AG04449 (cell line): ENCODE results near the gene GNG3.

ENCODE experiments used
- CTCF ChIA-PET: fragments of 350-600 bp; formaldehyde crosslinking; extraction: SDS; loops from one replicate; lab custom pipeline; 2021; ENCODE audit warnings: antibody characterized with exemption; lab: Yijun Ruan, JAX
- POLR2A ChIA-PET: fragments of 400-600, 350-600 bp; formaldehyde crosslinking; extraction: SDS; loops from one replicate; lab custom pipeline; 2020; ENCODE audit warnings: antibody characterized with exemption, inconsistent platforms; lab: Yijun Ruan, JAX
- DNase-seq: peaks from one replicate; pipeline ENCODE4 v3.0.0-alpha.2; 2010; ENCODE audit warnings: low read depth, low spot score
- H3K4me3 ChIP-seq: 2 replicates; pipeline ENCODE4 v1.5.1; 2011; ENCODE audit warnings: low read depth, mild to moderate bottlenecking, control low read depth, low read length
- TF ChIP-seq, protein P1 (sequence below): IDR thresholded peaks from one replicate; pipeline ENCODE4 v1.5.1; 2011; ENCODE audit warnings: mild to moderate bottlenecking, moderate library complexity, low read length, control low read depth, inconsistent platforms; ENCODE audit not compliant: insufficient read depth; ENCODE audit errors: missing control alignments

GNG3 gene

DNA sequence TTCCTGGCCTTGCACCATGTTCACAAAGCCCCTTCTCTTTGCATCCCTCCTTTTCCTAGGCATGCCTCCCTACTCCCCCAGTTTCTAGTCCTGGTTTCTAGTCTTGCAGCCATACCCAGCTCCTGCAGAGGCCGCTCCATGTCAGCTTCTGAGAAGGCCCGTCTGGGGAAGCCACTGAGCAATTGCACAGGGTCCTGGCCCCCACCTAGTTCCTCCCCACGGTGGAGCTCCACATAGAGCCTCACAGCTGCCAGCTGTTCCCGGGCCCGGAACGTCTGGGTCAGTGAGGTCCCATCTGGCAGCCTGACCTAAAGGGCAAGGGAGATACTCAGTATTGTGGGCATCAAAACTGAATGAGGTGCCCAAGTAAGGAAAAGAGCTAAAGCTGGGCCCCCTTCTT, 30.8 kb upstream of the GNG3 start:
- DNase-seq, result no peak
- ChIA-PET CTCF (interaction anchor here (1.5 to 4.6 kb wide), 3 partner anchors 9 to 17 kb away, joined by 4 to 31 read pairs (median 8); no protein-coding TSS in a partner anchor), POLR2A (interaction anchor here (0.9 to 4.7 kb wide), 3 partner anchors 10 to 103 kb away, joined by 3 to 44 read pairs (median 3); partner anchors contain the start of genes C11orf98, CSKMT and EEF1G)
- H3K4me3 ChIP-seq, result no peak overlapping the region
- TF ChIP-seq, protein P1, sequence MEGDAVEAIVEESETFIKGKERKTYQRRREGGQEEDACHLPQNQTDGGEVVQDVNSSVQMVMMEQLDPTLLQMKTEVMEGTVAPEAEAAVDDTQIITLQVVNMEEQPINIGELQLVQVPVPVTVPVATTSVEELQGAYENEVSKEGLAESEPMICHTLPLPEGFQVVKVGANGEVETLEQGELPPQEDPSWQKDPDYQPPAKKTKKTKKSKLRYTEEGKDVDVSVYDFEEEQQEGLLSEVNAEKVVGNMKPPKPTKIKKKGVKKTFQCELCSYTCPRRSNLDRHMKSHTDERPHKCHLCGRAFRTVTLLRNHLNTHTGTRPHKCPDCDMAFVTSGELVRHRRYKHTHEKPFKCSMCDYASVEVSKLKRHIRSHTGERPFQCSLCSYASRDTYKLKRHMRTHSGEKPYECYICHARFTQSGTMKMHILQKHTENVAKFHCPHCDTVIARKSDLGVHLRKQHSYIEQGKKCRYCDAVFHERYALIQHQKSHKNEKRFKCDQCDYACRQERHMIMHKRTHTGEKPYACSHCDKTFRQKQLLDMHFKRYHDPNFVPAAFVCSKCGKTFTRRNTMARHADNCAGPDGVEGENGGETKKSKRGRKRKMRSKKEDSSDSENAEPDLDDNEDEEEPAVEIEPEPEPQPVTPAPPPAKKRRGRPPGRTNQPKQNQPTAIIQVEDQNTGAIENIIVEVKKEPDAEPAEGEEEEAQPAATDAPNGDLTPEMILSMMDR, result no peak

- ChIA-PET CTCF (interaction anchor here (1.5 to 4.6 kb wide), 3 partner anchors 9 to 16 kb away, joined by 4 to 31 read pairs (median 8); no protein-coding TSS in a partner anchor), POLR2A (interaction anchor here (0.9 to 4.7 kb wide), 3 partner anchors 10 to 103 kb away, joined by 3 to 44 read pairs (median 3); partner anchors contain the start of genes C11orf98, CSKMT and EEF1G)
- DNase-seq, result no peak
- no peak overlapping the region for H3K4me3 ChIP-seq
- TF ChIP-seq, protein P1, result no peak
Observed at GRCh38 chr11:62677156-62677555, 30.3 kb upstream of the GNG3 start.

GRCh38 chr11:62677714-62678113, 29.8 kb upstream of the GNG3 start:
- peak overlapping the region; percentile 95 for H3K4me3 ChIP-seq
- TF ChIP-seq, protein P1, result no peak
- DNase-seq, result no peak
- POLR2A ChIA-PET, result interaction anchor here (0.9 to 4.7 kb wide), 2 partner anchors 11 to 12 kb away, joined by 3 to 44 read pairs; partner anchors contain the start of genes C11orf98 and CSKMT
- CTCF ChIA-PET, result interaction anchor here (1.5 to 1.8 kb wide), 2 partner anchors 10 kb away, joined by 4 to 8 read pairs; no protein-coding TSS in a partner anchor

DNA sequence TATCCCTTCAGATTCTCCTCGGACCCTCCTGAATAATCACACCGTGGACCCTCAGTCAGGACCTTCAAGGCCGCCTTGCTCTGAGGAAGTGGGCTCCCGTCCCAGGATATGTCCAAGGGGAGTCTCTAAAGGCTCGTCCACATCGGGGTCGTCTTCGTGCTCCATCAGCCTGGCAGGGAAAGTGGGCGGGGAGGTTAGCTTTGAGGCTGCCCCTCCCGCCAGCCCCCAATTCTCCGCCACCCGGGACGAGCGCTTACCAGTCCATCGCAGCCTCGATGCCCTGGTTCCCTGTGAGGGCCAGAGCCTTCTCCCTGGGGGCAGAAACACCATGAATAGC, 29.1 kb upstream of the GNG3 start:
- DNase-seq, result no peak
- TF ChIP-seq, protein P1, result no peak
- H3K4me3 ChIP-seq, result peak overlapping the region; percentile 95
- ChIA-PET POLR2A (interaction anchor here (3.8 kb wide), 1 partner anchor 14 kb away, joined by 42 read pairs; the partner anchor contains the start of genes C11orf98 and CSKMT), CTCF (interaction anchor here (7.4 kb wide), 1 partner anchor 14 kb away, joined by 128 read pairs; the partner anchor contains the start of gene LRRN4CL)

DNA sequence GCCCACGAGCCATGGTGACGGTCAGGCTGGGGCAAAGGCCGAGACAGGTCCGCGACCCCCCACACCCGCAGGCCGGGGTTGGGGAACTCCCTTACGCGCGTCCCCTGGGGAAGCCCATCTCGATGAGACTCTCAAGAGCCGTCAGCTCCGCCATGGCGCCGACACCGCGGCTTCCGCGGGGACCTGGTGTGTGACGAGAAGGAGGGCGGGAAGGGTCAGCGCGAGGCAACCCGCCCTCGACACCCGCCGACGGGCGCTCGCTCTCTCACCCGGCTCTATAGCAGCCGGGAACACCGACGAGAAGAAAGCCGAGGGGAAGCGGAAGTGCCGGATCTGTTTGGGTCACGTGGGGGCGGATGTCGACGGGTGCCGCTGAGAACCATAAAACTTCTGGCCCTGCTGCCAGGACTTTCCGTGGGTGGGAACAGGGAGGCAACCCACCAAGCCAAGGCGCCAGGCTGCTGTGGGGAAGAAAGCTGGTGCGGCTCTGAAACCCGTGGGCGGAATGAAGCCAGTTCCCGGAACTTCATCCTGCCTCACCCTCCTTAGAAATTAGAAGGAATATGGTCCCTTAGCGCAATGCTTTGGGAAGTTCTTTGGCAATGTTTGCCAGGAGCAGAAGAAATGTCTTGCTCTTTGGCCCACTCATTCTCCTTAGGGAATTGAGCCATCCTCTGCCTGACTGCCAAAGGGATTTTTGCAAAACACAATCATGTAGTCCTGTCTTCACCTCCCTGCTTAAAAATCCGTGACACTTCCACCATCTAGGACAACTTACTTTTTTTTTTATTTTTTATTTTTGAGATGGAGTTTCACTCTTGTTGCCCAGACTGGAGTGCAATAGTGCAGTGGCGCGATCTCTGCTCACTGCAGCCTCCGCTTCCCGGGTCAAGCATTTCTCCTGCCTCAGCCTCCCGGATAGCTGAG, 28.4 kb upstream of the GNG3 start, which contains the start of gene UBXN1:
TSS of gene UBXN1 (minus strand) at position 304 of the 927 bp plus-strand sequence. CDS start at position 154, 150 bp downstream.
- CTCF ChIA-PET, result interaction anchor here (1.2 to 7.4 kb wide), 5 partner anchors 11 to 37 kb away, joined by 3 to 128 read pairs (median 4); partner anchors contain the start of gene LRRN4CL
- H3K4me3 ChIP-seq, result peak within 1 kb of the TSS; percentile 95
- DNase-seq, result no peak
- TF ChIP-seq, protein P1, result no peak
- POLR2A ChIA-PET, result interaction anchor here (0.7 to 3.8 kb wide), 5 partner anchors 7 to 88 kb away, joined by 3 to 42 read pairs (median 4); partner anchors contain the start of genes C11orf98, CSKMT, LBHD1 and LRRN4CL
